ENCODE data around the gene TSFM.

TSFM gene

GRCh38 chr12:57782608-57783465 is at the start of gene TSFM:
Gene TSFM, plus strand, starts transcription at chr12:57782787. Its CDS starts 15 bp downstream, at chr12:57782802.
- DNase-seq (ENCODE audit: low read depth in 2 of 2): peak; percentile 97

GRCh38 chr12:57733928-57734327 is 48.7 kb upstream of the TSFM start:
- DNase-seq (ENCODE audit: low read depth in 2 of 2): no peak

GRCh38 chr12:57734591-57734990 is 48.0 kb upstream of the TSFM start:
- DNase-seq (ENCODE audit: low read depth in 2 of 2): no peak

GRCh38 chr12:57735198-57735855 is 47.3 kb upstream of the TSFM start:
- DNase-seq (ENCODE audit: low read depth in 2 of 2): no peak

- DNase-seq (ENCODE audit: low read depth in 2 of 2): no peak
Measured at GRCh38 chr12:57735952-57736740, 46.4 kb upstream of the TSFM start.

GRCh38 chr12:57736741-57737466 is 45.7 kb upstream of the TSFM start:
- no peak for DNase-seq (ENCODE audit: low read depth in 2 of 2)

- no peak for DNase-seq (ENCODE audit: low read depth in 2 of 2)
Measured at GRCh38 chr12:57737467-57738460, 44.8 kb upstream of the TSFM start.

GRCh38 chr12:57738661-57739237 is 43.8 kb upstream of the TSFM start, which contains the start of gene AGAP2:
Gene AGAP2, minus strand, starts transcription at chr12:57738742. Its CDS starts 496 bp downstream, at chr12:57738246.
- no peak for DNase-seq (ENCODE audit: low read depth in 2 of 2)

GRCh38 chr12:57739387-57739786 is 43.2 kb upstream of the TSFM start:
- no peak for DNase-seq (ENCODE audit: low read depth in 2 of 2)

GRCh38 chr12:57739914-57740538 is 42.6 kb upstream of the TSFM start:
- no peak for DNase-seq (ENCODE audit: low read depth in 2 of 2)

- peak; percentile 37 to 59 for DNase-seq (ENCODE audit: low read depth in 2 of 2)
Measured at GRCh38 chr12:57740656-57741412, 41.8 kb upstream of the TSFM start.

- no peak for DNase-seq (ENCODE audit: low read depth in 2 of 2)
Measured at GRCh38 chr12:57741413-57741789, 41.2 kb upstream of the TSFM start.

- peak; percentile 53 to 72 for DNase-seq (ENCODE audit: low read depth in 2 of 2)
Measured at GRCh38 chr12:57741844-57742738, 40.5 kb upstream of the TSFM start.

- DNase-seq (ENCODE audit: low read depth in 2 of 2): no peak
Measured at GRCh38 chr12:57743769-57744168, 38.8 kb upstream of the TSFM start.

- DNase-seq (ENCODE audit: low read depth in 2 of 2): peak; percentile 56 to 63
Measured at GRCh38 chr12:57744194-57744776, 38.3 kb upstream of the TSFM start.

GRCh38 chr12:57744777-57745484 is 37.7 kb upstream of the TSFM start, which contains the start of gene TSPAN31:
Gene TSPAN31, plus strand, starts transcription at chr12:57745039. Its CDS starts 116 bp downstream, at chr12:57745155.
- DNase-seq (ENCODE audit: low read depth in 2 of 2): peak; percentile 88 to 90
